PC-9 (cell line): ENCODE results near the gene SLC4A9. TPM values are rescaled to one million over a fixed set of nuclear protein-coding genes. Genes with fewer than 3 reads are reported as not detected.

Experiments used
- BruUV-seq: library from RNA; stranded (reverse); fragments of 400-500 nt; replicated peaks from 2 replicates; lab custom pipeline; 2021; lab: Mats Ljungman, UMichigan
- CTCF ChIA-PET: fragments of 300-600 bp; sonication (Branson Sonifier 250); formaldehyde crosslinking; loops from one replicate; lab custom pipeline; 2022; ENCODE audit warnings: antibody characterized with exemption; lab: Charles Lee
- POLR2A ChIA-PET: fragments of 300-600 bp; sonication (Branson Sonifier 250); formaldehyde crosslinking; loops from one replicate; lab custom pipeline; 2022; ENCODE audit warnings: antibody characterized with exemption; ENCODE audit not compliant: unreplicated experiment; lab: Charles Lee
- DNase-seq, 2 experiments: peaks; one replicate each; pipeline versions ENCODE4 v3.0.0 to v3.0.0-alpha.2; 2015 to 2022; ENCODE audit warnings: mixed read lengths in 1 of 2
- H2AFZ ChIP-seq: fragments of 200-600 bp; sonication (generic); 2 replicates; pipeline ENCODE4 v1.8.1; 2017; ENCODE audit warnings: antibody characterized with exemption
- H3F3A ChIP-seq: fragments of 200-600 bp; sonication (generic); 2 replicates; pipeline ENCODE4 v1.8.1; 2017; ENCODE audit warnings: antibody characterized with exemption, mild to moderate bottlenecking, low read depth; ENCODE audit not compliant: insufficient read depth
- H3K27ac ChIP-seq: fragments of 200-600 bp; sonication (generic); 2 replicates; pipeline ENCODE4 v1.6.1; 2016; ENCODE audit warnings: mixed run types
- H3K27me3 ChIP-seq: fragments of 200-600 bp; sonication (generic); 2 replicates; pipeline ENCODE4 v1.6.1; 2016; ENCODE audit warnings: low read depth, mixed run types; ENCODE audit not compliant: insufficient read depth
- H3K36me3 ChIP-seq: fragments of 200-600 bp; sonication (generic); 2 replicates; pipeline ENCODE4 v1.6.1; 2016; ENCODE audit warnings: low read depth, mixed run types
- H3K4me1 ChIP-seq: fragments of 200-600 bp; sonication (generic); replicated peaks from 2 replicates; pipeline ENCODE4 v1.6.1; 2016; ENCODE audit warnings: mixed run types; ENCODE audit not compliant: insufficient read depth
- H3K4me2 ChIP-seq: fragments of 200-600 bp; sonication (generic); 2 replicates; pipeline ENCODE4 v1.6.1; 2017; ENCODE audit warnings: mixed run types
- H3K4me3 ChIP-seq: fragments of 200-600 bp; sonication (generic); 2 replicates; pipeline ENCODE4 v1.6.1; 2016; ENCODE audit warnings: mixed run types
- H3K79me2 ChIP-seq: fragments of 200-600 bp; sonication (generic); 2 replicates; pipeline ENCODE4 v1.6.1; 2017; ENCODE audit warnings: low read depth, mixed run types
- H3K9me2 ChIP-seq: fragments of 200-600 bp; sonication (generic); 2 replicates; pipeline ENCODE4 v1.8.1; 2017; ENCODE audit warnings: mild to moderate bottlenecking; ENCODE audit not compliant: insufficient read depth
- H3K9me3 ChIP-seq: fragments of 200-600 bp; sonication (generic); 2 replicates; pipeline ENCODE4 v1.8.1; 2016; ENCODE audit warnings: low read depth; ENCODE audit not compliant: insufficient read depth
- H4K20me1 ChIP-seq: fragments of 200-600 bp; sonication (generic); 2 replicates; pipeline ENCODE4 v1.8.1; 2017; ENCODE audit not compliant: insufficient read depth
- CTCF ChIP-seq: fragments of 200-600 bp; sonication (generic); conservative IDR thresholded peaks from 2 replicates; pipeline ENCODE4 v1.6.1; 2017; ENCODE audit warnings: mixed run types, antibody characterized with exemption, mild to moderate bottlenecking, moderate library complexity
- EZH2 ChIP-seq: fragments of 200-600 bp; sonication (generic); IDR thresholded peaks from 2 replicates; pipeline ENCODE4 v1.8.0; 2017; ENCODE audit warnings: antibody characterized with exemption, low read depth
- intact Hi-C: fragments of 100-400 bp; cut with micrococcal nuclease; formaldehyde crosslinking; loops from one replicate; pipeline ENCODE4 v1.10.0; 2022; ENCODE audit not compliant: unreplicated experiment
- total RNA-seq: library from RNA; stranded (reverse); gene quantifications from 2 replicates; pipeline ENCODE4 v1.2.3, GENCODE V29; 2021

Gene SLC4A9
- total RNA-seq, 1 experiment from 2014 or later: 0.20 TPM

- Histone ChIP-seq H3K4me1 (peaks cover 31% of the 10 kb centered on the region), H4K20me1 (no peaks in the 10 kb centered on the region), H3F3A (peaks cover 24% of the 10 kb centered on the region), H3K9me2 (no peaks in the 10 kb centered on the region), H2AFZ (no peak overlapping the region), H3K9me3 (no peaks in the 10 kb centered on the region), H3K4me3 (no peak overlapping the region), H3K27me3 (no peaks in the 10 kb centered on the region), H3K4me2 (no peak overlapping the region), H3K36me3 (no peaks in the 10 kb centered on the region), H3K79me2 (no peaks in the 10 kb centered on the region), H3K27ac (no peak overlapping the region)
- ChIA-PET CTCF (no interaction called here), POLR2A (no interaction called here)
- no peak for TF ChIP-seq CTCF
- no peak for TF ChIP-seq EZH2
- intact Hi-C loops: no loop called here
- no peak for DNase-seq
- BruUV-seq: no TSS peak
Measured at GRCh38 chr5:140318792-140319191, 41.2 kb upstream of the SLC4A9 start.

- Histone ChIP-seq H3K9me3 (no peaks in the 10 kb centered on the region), H3K4me2 (no peak overlapping the region), H4K20me1 (no peaks in the 10 kb centered on the region), H3K79me2 (no peaks in the 10 kb centered on the region), H3K4me3 (no peak overlapping the region), H3K27me3 (no peaks in the 10 kb centered on the region), H2AFZ (no peak overlapping the region), H3K9me2 (no peaks in the 10 kb centered on the region), H3K36me3 (no peaks in the 10 kb centered on the region), H3F3A (peaks cover 35% of the 10 kb centered on the region), H3K27ac (no peak overlapping the region), H3K4me1 (peaks cover 38% of the 10 kb centered on the region)
- POLR2A ChIA-PET: no interaction called here
- no peak for TF ChIP-seq EZH2
- no peak for TF ChIP-seq CTCF
- DNase-seq: peak in 1 of 2 experiments; percentile 26
- CTCF ChIA-PET: no interaction called here
- no TSS peak for BruUV-seq
- intact Hi-C loops: no loop called here
Measured at GRCh38 chr5:140319833-140320232, 40.2 kb upstream of the SLC4A9 start.

- H4K20me1 ChIP-seq: no peaks in the 10 kb centered on the region
- H3K9me2 ChIP-seq: no peaks in the 10 kb centered on the region
- intact Hi-C loops: loop anchor here (2.0 kb wide), 1 partner anchor 19 kb away; the partner anchor contains the start of gene PFDN1
- H3K4me2 ChIP-seq: peak overlapping the region; percentile 83
- H3F3A ChIP-seq: peaks cover 38% of the 10 kb centered on the region
- CTCF ChIA-PET: interaction anchor here (1.2 kb wide), 1 partner anchor 24 kb away, joined by 3 read pairs; no protein-coding TSS in a partner anchor
- H3K4me3 ChIP-seq: no peak overlapping the region
- peaks cover 52% of the 10 kb centered on the region for H3K4me1 ChIP-seq
- H3K27me3 ChIP-seq: no peaks in the 10 kb centered on the region
- H3K36me3 ChIP-seq: no peaks in the 10 kb centered on the region
- TF ChIP-seq EZH2: no peak
- TF ChIP-seq CTCF: no peak
- H2AFZ ChIP-seq: no peak overlapping the region
- DNase-seq: peak in 1 of 2 experiments; percentile 34
- POLR2A ChIA-PET: interaction anchor here (0.6 kb wide), 1 partner anchor 10 kb away, joined by 5 read pairs; no protein-coding TSS in a partner anchor
- H3K27ac ChIP-seq: peak overlapping the region; percentile 94
- no TSS peak for BruUV-seq
- no peaks in the 10 kb centered on the region for H3K9me3 ChIP-seq
- no peaks in the 10 kb centered on the region for H3K79me2 ChIP-seq
Measured at GRCh38 chr5:140321796-140322195, 38.2 kb upstream of the SLC4A9 start.
